ENCODE results near the gene BSDC1. TPM values are rescaled to one million over a fixed set of nuclear protein-coding genes. Genes with fewer than 3 reads are reported as not detected.

Gene BSDC1
- total and polyA plus RNA-seq, 2 of the 13 experiments (the other 11 are each of a cell fraction or from before 2014, with no cell fraction given): 40.3 to 64.2 TPM

DNA sequence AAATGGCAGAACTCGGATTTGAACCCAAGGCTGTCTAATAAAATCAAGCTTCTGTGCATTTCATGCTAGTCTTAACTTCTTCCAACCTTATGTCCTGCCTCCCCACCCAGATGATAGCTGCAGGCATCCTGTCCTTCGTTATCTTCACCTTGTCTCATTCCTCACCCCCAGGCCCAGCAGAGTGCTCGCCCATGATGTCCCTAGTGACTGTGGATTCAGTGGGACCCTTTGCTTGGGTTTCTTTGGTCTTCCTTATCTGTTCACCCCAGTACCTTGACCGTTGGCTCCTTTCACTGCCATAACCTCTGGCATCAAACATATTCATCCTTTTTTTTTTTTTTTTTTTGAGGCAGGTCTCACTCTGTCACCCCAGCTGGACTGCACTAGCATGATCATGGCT is 5.6 kb upstream of the BSDC1 start:
- H3K27me3 ChIP-seq (ENCODE audit: control insufficient read depth in 1 of 2, insufficient read depth in 2 of 2, low read length in 2 of 2): peaks cover 0 to 2% of the 10 kb centered on the region in 2 experiments; a peak in 1 of 5 replicates
- ChIA-PET POLR2A (interaction anchor here (0.7 to 2.3 kb wide), 2 partner anchors 48 to 64 kb away, joined by 3 to 8 read pairs; partner anchors contain the start of gene MARCKSL1), CTCF (ENCODE audit: low intra/inter-chr PET ratio, low total read pairs) (interaction anchor here (3.0 kb wide), 1 partner anchor 14 kb away, joined by 39 read pairs; no protein-coding TSS in a partner anchor)
- no peak overlapping the region for H3K9ac ChIP-seq (ENCODE audit: insufficient read depth, low read depth, low read length)
- no peaks in the 10 kb centered on the region for H3K9me3 ChIP-seq (ENCODE audit: low read length)
- ATAC-seq (no peak), FAIRE-seq (no peak), DNase-seq (ENCODE audit: low spot score) (no peak)
- H3K4me1 ChIP-seq (ENCODE audit: insufficient read depth, low read length): peaks cover 16% of the 10 kb centered on the region
- H3K79me2 ChIP-seq (ENCODE audit: insufficient read depth, low read length): no peaks in the 10 kb centered on the region
- TF ChIP-seq ZNF33A (CRISPR knock-in tag; IDR thresholded peaks at IDR 0.05; ENCODE audit: borderline replicate concordance) (no peak), HOXA9 (CRISPR knock-in tag; IDR thresholded peaks at IDR 0.05; ENCODE audit: borderline replicate concordance) (no peak), POLR2AphosphoS2 (IDR thresholded peaks at IDR 0.05; ENCODE audit: low read depth, low read length) (no peak), ATM (IDR thresholded peaks at IDR 0.05; ENCODE audit: borderline replicate concordance) (no peak), REL (CRISPR knock-in tag; conservative IDR thresholded peaks at IDR 0.05) (no peak)
- TF ChIP-seq, protein P1, sequence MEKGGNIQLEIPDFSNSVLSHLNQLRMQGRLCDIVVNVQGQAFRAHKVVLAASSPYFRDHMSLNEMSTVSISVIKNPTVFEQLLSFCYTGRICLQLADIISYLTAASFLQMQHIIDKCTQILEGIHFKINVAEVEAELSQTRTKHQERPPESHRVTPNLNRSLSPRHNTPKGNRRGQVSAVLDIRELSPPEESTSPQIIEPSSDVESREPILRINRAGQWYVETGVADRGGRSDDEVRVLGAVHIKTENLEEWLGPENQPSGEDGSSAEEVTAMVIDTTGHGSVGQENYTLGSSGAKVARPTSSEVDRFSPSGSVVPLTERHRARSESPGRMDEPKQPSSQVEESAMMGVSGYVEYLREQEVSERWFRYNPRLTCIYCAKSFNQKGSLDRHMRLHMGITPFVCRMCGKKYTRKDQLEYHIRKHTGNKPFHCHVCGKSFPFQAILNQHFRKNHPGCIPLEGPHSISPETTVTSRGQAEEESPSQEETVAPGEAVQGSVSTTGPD (CRISPR knock-in tag; IDR thresholded peaks at IDR 0.05): no peak
- TF ChIP-seq, protein P2, sequence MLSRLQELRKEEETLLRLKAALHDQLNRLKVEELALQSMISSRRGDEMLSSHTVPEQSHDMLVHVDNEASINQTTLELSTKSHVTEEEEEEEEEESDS (CRISPR knock-in tag; IDR thresholded peaks at IDR 0.05; ENCODE audit: borderline replicate concordance): no peak
- TF ChIP-seq, protein P3, sequence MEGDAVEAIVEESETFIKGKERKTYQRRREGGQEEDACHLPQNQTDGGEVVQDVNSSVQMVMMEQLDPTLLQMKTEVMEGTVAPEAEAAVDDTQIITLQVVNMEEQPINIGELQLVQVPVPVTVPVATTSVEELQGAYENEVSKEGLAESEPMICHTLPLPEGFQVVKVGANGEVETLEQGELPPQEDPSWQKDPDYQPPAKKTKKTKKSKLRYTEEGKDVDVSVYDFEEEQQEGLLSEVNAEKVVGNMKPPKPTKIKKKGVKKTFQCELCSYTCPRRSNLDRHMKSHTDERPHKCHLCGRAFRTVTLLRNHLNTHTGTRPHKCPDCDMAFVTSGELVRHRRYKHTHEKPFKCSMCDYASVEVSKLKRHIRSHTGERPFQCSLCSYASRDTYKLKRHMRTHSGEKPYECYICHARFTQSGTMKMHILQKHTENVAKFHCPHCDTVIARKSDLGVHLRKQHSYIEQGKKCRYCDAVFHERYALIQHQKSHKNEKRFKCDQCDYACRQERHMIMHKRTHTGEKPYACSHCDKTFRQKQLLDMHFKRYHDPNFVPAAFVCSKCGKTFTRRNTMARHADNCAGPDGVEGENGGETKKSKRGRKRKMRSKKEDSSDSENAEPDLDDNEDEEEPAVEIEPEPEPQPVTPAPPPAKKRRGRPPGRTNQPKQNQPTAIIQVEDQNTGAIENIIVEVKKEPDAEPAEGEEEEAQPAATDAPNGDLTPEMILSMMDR (CRISPR knock-in tag; IDR thresholded peaks at IDR 0.05): no peak
- TF ChIP-seq, protein P4, sequence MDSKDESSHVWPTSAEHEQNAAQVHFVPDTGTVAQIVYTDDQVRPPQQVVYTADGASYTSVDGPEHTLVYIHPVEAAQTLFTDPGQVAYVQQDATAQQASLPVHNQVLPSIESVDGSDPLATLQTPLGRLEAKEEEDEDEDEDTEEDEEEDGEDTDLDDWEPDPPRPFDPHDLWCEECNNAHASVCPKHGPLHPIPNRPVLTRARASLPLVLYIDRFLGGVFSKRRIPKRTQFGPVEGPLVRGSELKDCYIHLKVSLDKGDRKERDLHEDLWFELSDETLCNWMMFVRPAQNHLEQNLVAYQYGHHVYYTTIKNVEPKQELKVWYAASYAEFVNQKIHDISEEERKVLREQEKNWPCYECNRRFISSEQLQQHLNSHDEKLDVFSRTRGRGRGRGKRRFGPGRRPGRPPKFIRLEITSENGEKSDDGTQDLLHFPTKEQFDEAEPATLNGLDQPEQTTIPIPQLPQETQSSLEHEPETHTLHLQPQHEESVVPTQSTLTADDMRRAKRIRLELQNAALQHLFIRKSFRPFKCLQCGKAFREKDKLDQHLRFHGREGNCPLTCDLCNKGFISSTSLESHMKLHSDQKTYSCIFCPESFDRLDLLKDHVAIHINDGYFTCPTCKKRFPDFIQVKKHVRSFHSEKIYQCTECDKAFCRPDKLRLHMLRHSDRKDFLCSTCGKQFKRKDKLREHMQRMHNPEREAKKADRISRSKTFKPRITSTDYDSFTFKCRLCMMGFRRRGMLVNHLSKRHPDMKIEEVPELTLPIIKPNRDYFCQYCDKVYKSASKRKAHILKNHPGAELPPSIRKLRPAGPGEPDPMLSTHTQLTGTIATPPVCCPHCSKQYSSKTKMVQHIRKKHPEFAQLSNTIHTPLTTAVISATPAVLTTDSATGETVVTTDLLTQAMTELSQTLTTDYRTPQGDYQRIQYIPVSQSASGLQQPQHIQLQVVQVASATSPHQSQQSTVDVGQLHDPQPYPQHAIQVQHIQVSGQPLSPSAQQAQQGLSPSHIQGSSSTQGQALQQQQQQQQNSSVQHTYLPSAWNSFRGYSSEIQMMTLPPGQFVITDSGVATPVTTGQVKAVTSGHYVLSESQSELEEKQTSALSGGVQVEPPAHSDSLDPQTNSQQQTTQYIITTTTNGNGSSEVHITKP (CRISPR knock-in tag; IDR thresholded peaks at IDR 0.05; ENCODE audit: low read depth): no peak
- TF ChIP-seq, protein P5, sequence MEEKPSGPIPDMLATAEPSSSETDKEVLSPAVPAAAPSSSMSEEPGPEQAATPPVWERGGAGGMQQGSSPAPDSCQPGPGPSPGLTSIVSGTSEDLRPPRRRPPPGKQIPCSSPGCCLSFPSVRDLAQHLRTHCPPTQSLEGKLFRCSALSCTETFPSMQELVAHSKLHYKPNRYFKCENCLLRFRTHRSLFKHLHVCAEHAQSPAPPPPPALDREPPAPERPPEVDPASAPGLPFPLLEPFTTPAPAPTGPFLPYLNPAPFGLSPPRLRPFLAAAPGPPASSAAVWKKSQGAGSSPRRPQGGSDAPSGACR (CRISPR knock-in tag; IDR thresholded peaks at IDR 0.05): no peak
- TF ChIP-seq, protein P6, sequence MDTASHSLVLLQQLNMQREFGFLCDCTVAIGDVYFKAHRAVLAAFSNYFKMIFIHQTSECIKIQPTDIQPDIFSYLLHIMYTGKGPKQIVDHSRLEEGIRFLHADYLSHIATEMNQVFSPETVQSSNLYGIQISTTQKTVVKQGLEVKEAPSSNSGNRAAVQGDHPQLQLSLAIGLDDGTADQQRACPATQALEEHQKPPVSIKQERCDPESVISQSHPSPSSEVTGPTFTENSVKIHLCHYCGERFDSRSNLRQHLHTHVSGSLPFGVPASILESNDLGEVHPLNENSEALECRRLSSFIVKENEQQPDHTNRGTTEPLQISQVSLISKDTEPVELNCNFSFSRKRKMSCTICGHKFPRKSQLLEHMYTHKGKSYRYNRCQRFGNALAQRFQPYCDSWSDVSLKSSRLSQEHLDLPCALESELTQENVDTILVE (CRISPR knock-in tag; IDR thresholded peaks at IDR 0.05): no peak
- TF ChIP-seq, protein P7, sequence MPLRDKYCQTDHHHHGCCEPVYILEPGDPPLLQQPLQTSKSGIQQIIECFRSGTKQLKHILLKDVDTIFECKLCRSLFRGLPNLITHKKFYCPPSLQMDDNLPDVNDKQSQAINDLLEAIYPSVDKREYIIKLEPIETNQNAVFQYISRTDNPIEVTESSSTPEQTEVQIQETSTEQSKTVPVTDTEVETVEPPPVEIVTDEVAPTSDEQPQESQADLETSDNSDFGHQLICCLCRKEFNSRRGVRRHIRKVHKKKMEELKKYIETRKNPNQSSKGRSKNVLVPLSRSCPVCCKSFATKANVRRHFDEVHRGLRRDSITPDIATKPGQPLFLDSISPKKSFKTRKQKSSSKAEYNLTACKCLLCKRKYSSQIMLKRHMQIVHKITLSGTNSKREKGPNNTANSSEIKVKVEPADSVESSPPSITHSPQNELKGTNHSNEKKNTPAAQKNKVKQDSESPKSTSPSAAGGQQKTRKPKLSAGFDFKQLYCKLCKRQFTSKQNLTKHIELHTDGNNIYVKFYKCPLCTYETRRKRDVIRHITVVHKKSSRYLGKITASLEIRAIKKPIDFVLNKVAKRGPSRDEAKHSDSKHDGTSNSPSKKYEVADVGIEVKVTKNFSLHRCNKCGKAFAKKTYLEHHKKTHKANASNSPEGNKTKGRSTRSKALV (CRISPR knock-in tag; IDR thresholded peaks at IDR 0.05): no peak
- 25% methylated on average over 4 of the region's 4 CpGs for WGBS (ENCODE audit: low lambda C conversion rate)
- no peak overlapping the region for H2AFZ ChIP-seq (ENCODE audit: low read length)
- H4K20me1 ChIP-seq (ENCODE audit: insufficient read depth, low read length): no peaks in the 10 kb centered on the region
- no peak overlapping the region for H3K4me3 ChIP-seq (replicated peaks in 1 of 3; ENCODE audit: insufficient read depth in 1 of 3, low read depth in 2 of 3, low read length in 3 of 3)
- in situ Hi-C loops (cut with HindIII; ENCODE audit: extremely low pct_ligation_motif_present, low pct_unique_long_range_greater_than_20kb) (no loop called here), intact Hi-C loops (cut with micrococcal nuclease; ENCODE audit: unreplicated experiment) (loop anchor here (5.0 to 10.0 kb wide), 2 partner anchors 47 to 65 kb away; partner anchors contain the start of gene MARCKSL1)
- H3K27ac ChIP-seq (ENCODE audit: extremely low read length, insufficient read depth, low read length): no peak overlapping the region
- no TSS peak for BruUV-seq (replicated peaks)
- H3K4me2 ChIP-seq (ENCODE audit: low read depth, low read length): no peak overlapping the region
- H3K36me3 ChIP-seq (replicated peaks in 1 of 2; ENCODE audit: control insufficient read depth in 1 of 2, insufficient read depth in 2 of 2, low read length in 2 of 2): no peaks in the 10 kb centered on the region

All from HepG2 (cell line).